HG03064 (cell line): ENCODE data around the gene TCTN2.

Experiments used
- ATAC-seq: cut with Tn5 transposase; IDR thresholded peaks from one replicate; pipeline ENCODE4 v1.9.1; 2021; ENCODE audit warnings: low read depth; ENCODE audit not compliant: unreplicated experiment

Gene TCTN2

GRCh38 chr12:123733229-123733628, 62.3 kb downstream of the TCTN2 start:
- no peak for ATAC-seq

GRCh38 chr12:123734268-123734667, 63.4 kb downstream of the TCTN2 start:
- no peak for ATAC-seq

GRCh38 chr12:123741937-123742572, 71.1 kb downstream of the TCTN2 start:
- no peak for ATAC-seq

- no peak for ATAC-seq
Measured at GRCh38 chr12:123743002-123743401, 72.1 kb downstream of the TCTN2 start.

DNA sequence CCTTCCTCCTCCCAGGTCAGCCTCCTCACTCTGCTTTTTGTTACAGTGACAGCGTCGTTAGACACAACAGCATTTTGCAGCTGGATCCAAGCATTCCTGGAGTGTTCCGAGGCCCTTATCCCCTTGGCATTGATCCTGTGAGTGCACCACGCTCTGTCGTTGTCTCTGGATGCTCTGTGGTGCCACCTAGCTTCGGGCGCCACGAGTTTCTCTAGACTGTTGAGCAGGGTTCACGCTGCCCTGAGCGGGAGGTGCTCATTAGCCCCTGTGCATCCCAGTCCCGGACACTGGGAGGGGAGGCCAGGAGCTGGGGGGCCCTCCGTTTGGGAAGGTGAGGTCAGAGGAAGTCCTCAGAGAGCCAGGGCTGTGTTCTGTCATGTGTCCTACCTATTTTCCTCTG, 73.9 kb downstream of the TCTN2 start:
- ATAC-seq: no peak

DNA sequence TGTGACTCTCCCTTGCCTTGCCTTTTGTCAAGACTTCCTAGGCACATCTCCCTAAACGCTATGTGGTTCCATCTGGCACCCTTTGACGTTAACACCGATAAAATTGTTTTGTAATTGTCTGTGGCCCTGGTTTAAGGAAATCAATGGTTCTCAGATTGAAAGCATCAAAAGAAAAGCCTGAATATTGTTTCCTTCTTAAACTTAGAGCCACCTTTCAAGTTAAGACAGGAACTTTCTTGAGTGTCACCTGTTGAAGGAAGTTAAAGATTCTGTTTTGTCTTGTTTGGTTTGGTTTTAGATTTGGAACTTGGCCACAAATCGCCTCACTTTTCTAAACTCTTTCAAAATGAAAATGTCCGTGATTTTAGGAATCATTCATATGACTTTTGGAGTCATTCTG, 76.4 kb downstream of the TCTN2 start:
- no peak for ATAC-seq

- no peak for ATAC-seq
Measured at GRCh38 chr12:123748161-123748560, 77.2 kb downstream of the TCTN2 start.

GRCh38 chr12:123748661-123749060, 77.7 kb downstream of the TCTN2 start:
- no peak for ATAC-seq

- ATAC-seq: no peak
Measured at GRCh38 chr12:123749355-123749754, 78.4 kb downstream of the TCTN2 start.

DNA sequence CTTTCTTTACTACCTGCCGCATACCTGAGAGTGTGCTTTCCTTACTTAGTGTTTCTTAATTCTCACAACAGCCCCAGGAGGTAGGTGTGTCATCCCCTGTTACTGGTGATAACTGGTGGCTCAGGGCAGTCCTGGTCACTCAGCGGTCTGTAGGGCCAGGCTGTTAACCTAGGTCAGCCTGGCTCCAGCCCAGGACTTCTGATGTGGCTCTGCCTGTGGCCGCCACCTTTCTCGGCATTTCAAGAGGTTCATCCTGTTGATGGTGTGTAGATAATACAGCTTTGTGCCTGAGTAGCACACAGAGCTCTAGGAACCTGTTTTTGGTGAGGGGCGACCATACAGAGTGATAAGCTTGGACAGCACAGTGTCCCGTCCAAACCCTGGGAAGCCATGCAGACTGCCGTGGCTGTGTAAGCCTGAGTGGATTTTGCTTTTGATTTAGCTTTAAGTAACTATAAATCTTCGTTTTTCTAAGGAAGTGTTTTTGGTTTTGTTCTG, 79.3 kb downstream of the TCTN2 start:
- no peak for ATAC-seq

DNA sequence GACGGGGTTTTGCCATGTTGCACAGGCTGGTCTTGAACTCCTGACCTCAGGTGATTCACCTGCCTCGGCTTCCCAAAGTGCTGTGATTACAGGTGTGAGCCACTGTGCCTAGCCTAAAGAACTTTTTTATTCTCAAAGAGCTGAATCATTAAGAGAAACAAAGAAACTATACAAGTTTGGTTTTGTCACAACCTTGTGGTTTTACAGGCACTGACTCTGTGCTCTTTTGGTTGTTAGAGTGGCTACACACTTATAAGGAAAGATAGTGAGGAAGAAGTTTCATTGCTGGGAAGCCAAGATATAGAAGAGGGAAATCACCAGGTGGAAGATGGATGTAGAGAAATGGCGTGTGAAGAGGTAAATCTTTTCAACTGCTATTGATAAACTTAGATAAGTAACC, 81.1 kb downstream of the TCTN2 start:
- no peak for ATAC-seq

- no peak for ATAC-seq
Measured at GRCh38 chr12:123754041-123754772, 83.3 kb downstream of the TCTN2 start.

DNA sequence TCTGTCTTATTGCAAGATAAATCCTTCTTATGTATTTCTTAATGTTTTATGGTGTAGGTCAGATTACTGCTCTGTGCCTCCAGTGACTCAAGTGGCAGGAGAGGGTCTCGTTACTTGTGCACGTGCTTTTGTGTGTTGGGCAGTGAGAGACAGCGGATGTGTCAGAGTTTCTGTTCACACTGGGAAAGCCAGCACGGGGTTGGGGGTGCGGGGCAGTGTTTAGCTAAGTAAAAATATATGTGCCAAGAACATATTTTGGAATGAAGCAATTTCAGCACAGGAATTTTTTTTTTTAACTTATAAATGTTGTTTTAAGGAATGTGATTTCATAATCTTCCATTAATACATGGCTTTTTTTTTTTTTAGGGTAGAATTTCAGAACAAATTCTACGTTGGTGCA, 86.6 kb downstream of the TCTN2 start:
- ATAC-seq: no peak
